ENCODE measurements around the gene ZNF709. TPM values are rescaled to one million over a fixed set of nuclear protein-coding genes. Genes with fewer than 3 reads are reported as not detected.
A peak's percentile ranks its signal among the peaks of the same experiment; 100 is the strongest.
"Not testable (repeated sequence)": the region's sequence is repeated elsewhere in the genome, so short reads cannot be mapped to it uniquely, and the experiment has no call there.

The ZNF709 gene
- total RNA-seq, 2 experiments from 2014 or later = 2.2 to 2.4 TPM

DNA sequence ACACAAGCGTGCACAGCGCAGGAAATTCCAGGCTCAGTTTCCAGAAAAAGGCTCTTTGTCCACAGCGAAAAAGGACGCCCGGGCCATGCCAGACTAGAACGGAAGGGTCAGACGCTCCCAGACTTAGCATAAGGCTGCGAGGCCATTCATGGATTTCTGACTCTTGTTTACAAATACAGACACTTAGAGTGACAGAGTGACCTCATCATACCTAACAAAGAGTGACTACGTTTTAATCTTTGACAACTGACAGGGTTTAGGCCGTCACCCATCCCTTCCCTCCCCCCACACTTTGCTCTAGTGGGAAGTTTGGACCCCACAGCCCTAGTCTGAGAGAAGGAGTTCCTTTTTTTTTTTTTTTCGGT, 418 bp upstream of the ZNF709 start:
- peak overlapping the region; percentile 87 for H3K27ac Mint-ChIP-seq
- POLR2A ChIA-PET = no interaction called here
- H3K27me3 Mint-ChIP-seq = no peaks in the 10 kb centered on the region
- CTCF ChIA-PET = interaction anchor here (0.9 to 1.0 kb wide), 2 partner anchors 11 to 13 kb away, joined by 3 read pairs; no protein-coding TSS in a partner anchor
- peaks cover 29% of the 10 kb centered on the region for H3K4me1 Mint-ChIP-seq
- peaks cover 4% of the 10 kb centered on the region for H3K36me3 Mint-ChIP-seq (ENCODE audit: low read depth)
- DNase-seq = no peak
- H3K9me3 Mint-ChIP-seq = peaks cover 9% of the 10 kb centered on the region
- H3K4me3 Mint-ChIP-seq = peak overlapping the region; percentile 89

DNA sequence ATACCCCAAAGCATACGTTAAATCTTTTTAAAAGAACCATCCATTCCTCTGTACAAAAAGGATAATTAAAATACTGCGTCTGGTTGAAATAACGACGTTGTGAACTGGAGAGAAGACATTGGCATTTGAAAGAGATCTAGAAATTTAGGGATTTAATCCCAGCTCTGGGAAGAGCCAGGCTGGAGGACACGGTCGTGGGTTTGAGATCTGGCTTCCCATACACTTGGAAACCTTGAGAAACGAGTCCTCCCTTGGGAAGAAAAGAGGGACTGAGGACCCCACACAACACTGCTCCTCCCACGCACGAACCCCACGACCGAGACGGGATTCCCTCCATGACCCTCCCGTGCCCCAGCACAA, 625 bp downstream of the ZNF709 start:
- DNase-seq = no peak
- CTCF ChIA-PET = no interaction called here
- peaks cover 29% of the 10 kb centered on the region for H3K4me1 Mint-ChIP-seq
- peak overlapping the region; percentile 89 for H3K4me3 Mint-ChIP-seq
- peaks cover 4% of the 10 kb centered on the region for H3K36me3 Mint-ChIP-seq (ENCODE audit: low read depth)
- POLR2A ChIA-PET = no interaction called here
- H3K27me3 Mint-ChIP-seq = no peaks in the 10 kb centered on the region
- peak overlapping the region; percentile 57 for H3K27ac Mint-ChIP-seq
- H3K9me3 Mint-ChIP-seq = peaks cover 9% of the 10 kb centered on the region

DNA sequence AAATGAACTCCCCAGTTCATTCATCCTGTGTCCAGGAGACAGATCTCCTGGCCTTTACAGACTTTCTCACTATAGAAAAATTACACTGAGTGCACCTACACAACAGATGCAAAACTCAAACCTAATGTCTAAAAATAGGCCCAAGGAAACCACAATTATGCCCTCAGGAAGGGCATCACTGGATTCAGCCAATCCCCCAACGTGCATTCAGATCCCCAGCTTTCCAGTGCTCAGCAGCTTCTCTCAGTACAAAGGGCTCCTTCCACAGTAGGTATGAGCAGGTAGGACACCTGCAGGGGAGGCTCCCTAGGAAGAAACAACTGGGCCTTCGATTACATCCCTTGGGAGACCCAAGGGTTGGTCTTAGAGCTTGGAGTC, 2.1 kb downstream of the ZNF709 start:
- Mint-ChIP-seq H3K27me3 (no peaks in the 10 kb centered on the region), H3K4me3 (peak overlapping the region; percentile 31), H3K27ac (peak overlapping the region; percentile 36), H3K36me3 (ENCODE audit: low read depth) (peaks cover 8% of the 10 kb centered on the region), H3K9me3 (peaks cover 15% of the 10 kb centered on the region), H3K4me1 (peaks cover 39% of the 10 kb centered on the region)
- DNase-seq = no peak
- ChIA-PET POLR2A (no interaction called here), CTCF (interaction anchor here (1.2 kb wide), 1 partner anchor 14 kb away, joined by 3 read pairs; no protein-coding TSS in a partner anchor)

GRCh38 chr19:12481781-12482508, 2.7 kb downstream of the ZNF709 start:
- ChIA-PET POLR2A (no interaction called here), CTCF (interaction anchor here (1.2 kb wide), 2 partner anchors 14 to 15 kb away, joined by 3 read pairs; no protein-coding TSS in a partner anchor)
- H3K4me3 Mint-ChIP-seq = no peak overlapping the region
- H3K27me3 Mint-ChIP-seq = no peaks in the 10 kb centered on the region
- H3K4me1 Mint-ChIP-seq = peaks cover 39% of the 10 kb centered on the region
- H3K36me3 Mint-ChIP-seq (ENCODE audit: low read depth) = peaks cover 8% of the 10 kb centered on the region
- no peak for DNase-seq
- no peak overlapping the region for H3K27ac Mint-ChIP-seq
- H3K9me3 Mint-ChIP-seq = peaks cover 16% of the 10 kb centered on the region

GRCh38 chr19:12478234-12478941, 6.2 kb downstream of the ZNF709 start:
- POLR2A ChIA-PET = interaction anchor here (0.6 kb wide), 1 partner anchor 28 kb away, joined by 4 read pairs; no protein-coding TSS in a partner anchor
- Mint-ChIP-seq H3K4me3 (no peak overlapping the region), H3K27ac (no peak overlapping the region), H3K4me1 (peaks cover 23% of the 10 kb centered on the region), H3K9me3 (peaks cover 36% of the 10 kb centered on the region), H3K27me3 (no peaks in the 10 kb centered on the region), H3K36me3 (ENCODE audit: low read depth) (peaks cover 12% of the 10 kb centered on the region)
- DNase-seq = no peak
- CTCF ChIA-PET = interaction anchor here (0.9 kb wide), 1 partner anchor 11 kb away, joined by 3 read pairs; no protein-coding TSS in a partner anchor

DNA sequence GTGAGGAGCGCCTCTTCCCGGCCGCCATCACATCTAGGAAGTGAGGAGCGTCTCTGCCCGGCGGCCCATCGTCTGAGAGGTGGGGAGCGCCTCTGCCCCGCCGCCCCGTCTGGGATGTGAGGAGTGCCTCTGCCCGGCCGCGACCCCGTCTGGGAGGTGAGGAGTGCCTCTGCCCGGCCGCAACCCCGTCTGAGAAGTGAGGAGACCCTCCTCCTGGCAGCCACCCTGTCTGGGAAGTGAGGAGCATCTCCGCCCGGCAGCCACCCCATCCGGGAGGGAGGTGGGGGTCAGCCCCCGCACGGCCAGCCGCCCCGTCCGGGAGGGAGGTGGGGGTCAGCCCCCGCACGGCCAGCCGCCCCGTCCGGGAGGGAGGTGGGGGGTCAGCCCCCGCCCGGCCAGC, 17.0 kb downstream of the ZNF709 start:
- H3K36me3 Mint-ChIP-seq (ENCODE audit: low read depth) = peaks cover 38% of the 10 kb centered on the region

DNA sequence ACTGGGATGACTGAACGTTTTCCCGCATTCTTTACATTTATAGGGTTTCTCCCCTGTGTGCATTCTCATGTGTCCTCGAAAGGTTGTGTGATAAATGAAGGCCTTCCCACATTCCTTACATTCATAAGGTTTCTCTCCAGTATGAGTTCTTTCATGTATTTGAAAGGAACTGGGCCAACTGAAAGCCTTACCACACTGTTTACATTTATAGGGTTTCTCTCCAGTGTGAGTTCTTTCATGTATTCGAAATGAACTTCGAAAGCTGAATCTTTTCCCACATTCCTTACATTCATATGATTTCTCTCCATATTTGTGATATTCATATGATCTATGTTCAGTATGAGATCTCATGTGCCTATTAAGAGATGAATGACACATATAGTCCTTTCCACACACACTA, 19.4 kb downstream of the ZNF709 start:
- Mint-ChIP-seq H3K4me3 (no peak overlapping the region), H3K4me1 (no peaks in the 10 kb centered on the region), H3K27ac (no peak overlapping the region), H3K36me3 (ENCODE audit: low read depth) (peaks cover 27% of the 10 kb centered on the region), H3K27me3 (no peaks in the 10 kb centered on the region), H3K9me3 (peaks cover 46% of the 10 kb centered on the region)
- no peak for DNase-seq
- CTCF ChIA-PET = interaction anchor here (0.5 kb wide), 1 partner anchor 344 kb away, joined by 3 read pairs; no protein-coding TSS in a partner anchor
- POLR2A ChIA-PET = no interaction called here

More for the DNA sequence above, 17.0 kb downstream of the ZNF709 start:
- H3K27ac Mint-ChIP-seq, POLR2A ChIA-PET, H3K4me3 Mint-ChIP-seq, H3K27me3 Mint-ChIP-seq, DNase-seq, H3K4me1 Mint-ChIP-seq, CTCF ChIA-PET: not testable (repeated sequence)
- peaks cover 45% of the 10 kb centered on the region for H3K9me3 Mint-ChIP-seq

DNA sequence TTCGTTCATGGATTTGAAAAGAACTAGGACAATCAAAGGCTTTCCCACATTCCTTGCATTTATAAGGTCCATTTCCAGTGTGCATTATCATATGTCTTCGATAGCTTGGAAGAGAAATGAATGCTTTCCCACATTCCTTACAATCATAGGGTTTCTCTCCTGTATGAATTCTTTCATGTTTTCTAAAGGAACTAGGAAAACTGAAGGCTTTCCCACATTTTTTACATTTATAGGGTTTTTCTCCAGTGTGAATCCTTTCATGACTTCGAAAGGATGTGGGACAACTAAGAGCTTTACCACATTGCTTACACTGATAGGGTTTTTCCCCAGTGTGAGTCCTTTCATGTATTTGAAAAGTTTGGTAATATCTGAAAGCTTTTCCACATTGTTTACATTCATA, 19.8 kb downstream of the ZNF709 start:
- Mint-ChIP-seq H3K4me1 (no peaks in the 10 kb centered on the region), H3K27me3 (no peaks in the 10 kb centered on the region), H3K27ac (no peak overlapping the region), H3K4me3 (no peak overlapping the region), H3K36me3 (ENCODE audit: low read depth) (peaks cover 25% of the 10 kb centered on the region), H3K9me3 (peaks cover 44% of the 10 kb centered on the region)
- CTCF ChIA-PET = no interaction called here
- DNase-seq = no peak
- POLR2A ChIA-PET = no interaction called here

DNA sequence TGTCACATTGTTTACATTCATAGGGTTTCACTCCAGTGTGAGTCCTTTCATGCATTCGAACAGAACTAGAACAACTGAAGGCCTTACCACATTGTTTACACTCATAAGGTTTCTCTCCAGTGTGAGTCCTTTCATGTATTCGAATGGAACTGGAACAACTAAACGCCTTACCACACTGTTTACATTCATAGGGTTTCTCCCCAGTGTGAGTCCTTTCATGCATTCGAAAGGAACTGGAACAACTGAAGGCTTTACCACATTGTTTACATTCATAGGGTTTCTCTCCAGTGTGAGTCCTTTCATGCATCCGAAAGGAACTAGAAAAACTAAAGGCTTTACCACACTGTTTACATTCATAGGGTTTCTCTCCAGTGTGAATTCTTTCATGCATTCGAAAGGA, 20.5 kb downstream of the ZNF709 start:
- H3K27me3 Mint-ChIP-seq, DNase-seq, H3K27ac Mint-ChIP-seq, CTCF ChIA-PET, H3K4me3 Mint-ChIP-seq, H3K4me1 Mint-ChIP-seq, POLR2A ChIA-PET: not testable (repeated sequence)
- Mint-ChIP-seq H3K36me3 (ENCODE audit: low read depth) (peaks cover 28% of the 10 kb centered on the region), H3K9me3 (peaks cover 47% of the 10 kb centered on the region)

DNA sequence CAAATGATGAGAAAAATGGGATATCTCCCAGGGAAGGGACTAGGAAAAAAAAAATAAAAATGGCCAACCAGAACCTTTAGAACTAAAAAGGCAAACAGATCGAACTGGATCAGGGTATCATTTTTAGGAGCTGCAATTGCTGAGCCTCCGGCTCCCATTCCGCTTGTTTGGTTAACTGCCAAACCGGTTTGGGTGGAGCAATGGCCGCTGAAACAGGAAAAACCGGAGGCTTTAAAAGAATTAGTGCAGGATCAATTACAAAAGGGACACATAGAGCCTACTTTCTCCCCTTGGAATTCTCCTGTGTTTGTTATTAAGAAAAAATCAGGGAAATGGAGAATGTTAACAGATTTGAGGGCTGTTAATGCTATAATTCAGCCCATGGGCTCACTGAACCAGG, 31.1 kb downstream of the ZNF709 start:
- no peak overlapping the region for H3K27ac Mint-ChIP-seq
- no peaks in the 10 kb centered on the region for H3K4me1 Mint-ChIP-seq
- H3K9me3 Mint-ChIP-seq = peaks cover 50% of the 10 kb centered on the region
- H3K4me3 Mint-ChIP-seq = no peak overlapping the region
- DNase-seq = no peak
- H3K27me3 Mint-ChIP-seq = no peaks in the 10 kb centered on the region
- CTCF ChIA-PET = interaction anchor here (0.6 kb wide), 2 partner anchors 27 to 41 kb away, joined by 3 to 4 read pairs; no protein-coding TSS in a partner anchor
- POLR2A ChIA-PET = no interaction called here
- peaks cover 18% of the 10 kb centered on the region for H3K36me3 Mint-ChIP-seq (ENCODE audit: low read depth)

GRCh38 chr19:12450844-12451243, 33.8 kb downstream of the ZNF709 start:
- H3K27me3 Mint-ChIP-seq = no peaks in the 10 kb centered on the region
- ChIA-PET CTCF (interaction anchor here (0.5 to 0.9 kb wide), 2 partner anchors 10 to 154 kb away, joined by 3 to 4 read pairs; partner anchors contain the start of gene ZNF443), POLR2A (no interaction called here)
- H3K4me1 Mint-ChIP-seq = no peaks in the 10 kb centered on the region
- no peak for DNase-seq
- no peak overlapping the region for H3K27ac Mint-ChIP-seq
- H3K4me3 Mint-ChIP-seq = no peak overlapping the region
- peaks cover 13% of the 10 kb centered on the region for H3K36me3 Mint-ChIP-seq (ENCODE audit: low read depth)
- H3K9me3 Mint-ChIP-seq = peaks cover 42% of the 10 kb centered on the region

DNA sequence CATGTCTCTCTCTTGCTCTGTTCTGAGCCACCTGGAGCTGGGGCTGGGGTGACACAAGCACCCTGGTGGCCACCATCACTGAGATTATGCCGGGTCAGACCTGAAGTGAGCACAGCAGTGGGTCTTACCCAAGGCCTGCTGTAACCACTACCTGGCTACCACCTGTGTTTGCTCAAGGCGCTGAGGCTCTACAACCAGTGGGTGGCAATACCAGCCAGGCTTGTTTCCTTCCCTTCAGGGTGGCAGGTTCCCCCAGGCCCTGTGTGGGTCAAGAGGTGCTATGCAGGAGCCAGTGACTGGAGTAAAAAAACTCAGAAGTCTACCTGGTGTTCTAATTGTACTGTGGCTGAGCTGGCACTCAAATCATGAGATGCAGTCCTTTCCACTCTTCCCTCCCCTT, 35.8 kb downstream of the ZNF709 start:
- Mint-ChIP-seq H3K4me1 (no peaks in the 10 kb centered on the region), H3K27ac (no peak overlapping the region), H3K9me3 (peaks cover 47% of the 10 kb centered on the region), H3K27me3 (no peaks in the 10 kb centered on the region), H3K36me3 (ENCODE audit: low read depth) (peaks cover 18% of the 10 kb centered on the region), H3K4me3 (no peak overlapping the region)
- CTCF ChIA-PET = interaction anchor here (0.6 to 1.4 kb wide), 3 partner anchors 8 to 372 kb away, joined by 3 to 4 read pairs (median 3); partner anchors contain the start of gene ZNF443
- DNase-seq = no peak
- POLR2A ChIA-PET = no interaction called here

All from activated CD4-positive, alpha-beta T cell treated with anti-CD3 and anti-CD28 coated beads, Interleukin-2, amount 10 ng/mL, durations not matched to agents 7 days and 5 days (primary cell).